PC-9 (cell line): ENCODE data around the gene EFTUD2. TPM values are rescaled to one million over a fixed set of nuclear protein-coding genes. Genes with fewer than 3 reads are reported as not detected.

Source experiments
- BruUV-seq: library from RNA; stranded (reverse); fragments of 400-500 nt; replicated peaks from 2 replicates; lab custom pipeline; 2021; lab: Mats Ljungman, UMichigan
- CTCF ChIA-PET: fragments of 300-600 bp; sonication (Branson Sonifier 250); formaldehyde crosslinking; loops from one replicate; lab custom pipeline; 2022; ENCODE audit warnings: antibody characterized with exemption; lab: Charles Lee
- POLR2A ChIA-PET: fragments of 300-600 bp; sonication (Branson Sonifier 250); formaldehyde crosslinking; loops from one replicate; lab custom pipeline; 2022; ENCODE audit warnings: antibody characterized with exemption; ENCODE audit not compliant: unreplicated experiment; lab: Charles Lee
- DNase-seq, 2 experiments: peaks; one replicate each; pipeline versions ENCODE4 v3.0.0 to v3.0.0-alpha.2; 2015 to 2022; ENCODE audit warnings: mixed read lengths in 1 of 2
- H2AFZ ChIP-seq: fragments of 200-600 bp; sonication (generic); 2 replicates; pipeline ENCODE4 v1.8.1; 2017; ENCODE audit warnings: antibody characterized with exemption
- H3F3A ChIP-seq: fragments of 200-600 bp; sonication (generic); 2 replicates; pipeline ENCODE4 v1.8.1; 2017; ENCODE audit warnings: antibody characterized with exemption, mild to moderate bottlenecking, low read depth; ENCODE audit not compliant: insufficient read depth
- H3K27ac ChIP-seq: fragments of 200-600 bp; sonication (generic); 2 replicates; pipeline ENCODE4 v1.6.1; 2016; ENCODE audit warnings: mixed run types
- H3K27me3 ChIP-seq: fragments of 200-600 bp; sonication (generic); 2 replicates; pipeline ENCODE4 v1.6.1; 2016; ENCODE audit warnings: low read depth, mixed run types; ENCODE audit not compliant: insufficient read depth
- H3K36me3 ChIP-seq: fragments of 200-600 bp; sonication (generic); 2 replicates; pipeline ENCODE4 v1.6.1; 2016; ENCODE audit warnings: low read depth, mixed run types
- H3K4me1 ChIP-seq: fragments of 200-600 bp; sonication (generic); replicated peaks from 2 replicates; pipeline ENCODE4 v1.6.1; 2016; ENCODE audit warnings: mixed run types; ENCODE audit not compliant: insufficient read depth
- H3K4me2 ChIP-seq: fragments of 200-600 bp; sonication (generic); 2 replicates; pipeline ENCODE4 v1.6.1; 2017; ENCODE audit warnings: mixed run types
- H3K4me3 ChIP-seq: fragments of 200-600 bp; sonication (generic); 2 replicates; pipeline ENCODE4 v1.6.1; 2016; ENCODE audit warnings: mixed run types
- H3K79me2 ChIP-seq: fragments of 200-600 bp; sonication (generic); 2 replicates; pipeline ENCODE4 v1.6.1; 2017; ENCODE audit warnings: low read depth, mixed run types
- H3K9me2 ChIP-seq: fragments of 200-600 bp; sonication (generic); 2 replicates; pipeline ENCODE4 v1.8.1; 2017; ENCODE audit warnings: mild to moderate bottlenecking; ENCODE audit not compliant: insufficient read depth
- H3K9me3 ChIP-seq: fragments of 200-600 bp; sonication (generic); 2 replicates; pipeline ENCODE4 v1.8.1; 2016; ENCODE audit warnings: low read depth; ENCODE audit not compliant: insufficient read depth
- H4K20me1 ChIP-seq: fragments of 200-600 bp; sonication (generic); 2 replicates; pipeline ENCODE4 v1.8.1; 2017; ENCODE audit not compliant: insufficient read depth
- CTCF ChIP-seq: fragments of 200-600 bp; sonication (generic); conservative IDR thresholded peaks from 2 replicates; pipeline ENCODE4 v1.6.1; 2017; ENCODE audit warnings: mixed run types, antibody characterized with exemption, mild to moderate bottlenecking, moderate library complexity
- EZH2 ChIP-seq: fragments of 200-600 bp; sonication (generic); IDR thresholded peaks from 2 replicates; pipeline ENCODE4 v1.8.0; 2017; ENCODE audit warnings: antibody characterized with exemption, low read depth
- intact Hi-C: fragments of 100-400 bp; cut with micrococcal nuclease; formaldehyde crosslinking; loops from one replicate; pipeline ENCODE4 v1.10.0; 2022; ENCODE audit not compliant: unreplicated experiment
- total RNA-seq: library from RNA; stranded (reverse); gene quantifications from 2 replicates; pipeline ENCODE4 v1.2.3, GENCODE V29; 2021

The EFTUD2 gene
- total RNA-seq, 1 experiment from 2014 or later, result 126 TPM

GRCh38 chr17:44903012-44903685, 3.9 kb upstream of the EFTUD2 start:
- no TSS peak for BruUV-seq
- intact Hi-C loops, result no loop called here
- Histone ChIP-seq H3K4me1 (peaks cover 50% of the 10 kb centered on the region), H3K79me2 (peaks cover 10% of the 10 kb centered on the region), H3K27me3 (no peaks in the 10 kb centered on the region), H3K9me2 (no peaks in the 10 kb centered on the region), H3K4me2 (no peak overlapping the region), H3F3A (peaks cover 43% of the 10 kb centered on the region), H3K36me3 (no peaks in the 10 kb centered on the region), H3K4me3 (no peak overlapping the region), H3K27ac (no peak overlapping the region), H3K9me3 (no peaks in the 10 kb centered on the region), H2AFZ (no peak overlapping the region), H4K20me1 (no peaks in the 10 kb centered on the region)
- TF ChIP-seq EZH2 (no peak), CTCF (no peak)
- POLR2A ChIA-PET, result interaction anchor here (0.5 kb wide), 1 partner anchor 36 kb away, joined by 5 read pairs; no protein-coding TSS in a partner anchor
- CTCF ChIA-PET, result interaction anchor here (0.7 kb wide), 1 partner anchor 81 kb away, joined by 5 read pairs; no protein-coding TSS in a partner anchor
- peak in 1 of 2 experiments; percentile 29 for DNase-seq

- peak in 1 of 2 experiments; percentile 19 for DNase-seq
- Histone ChIP-seq H3K27ac (peak overlapping the region; percentile 66), H3K36me3 (no peaks in the 10 kb centered on the region), H3K4me3 (no peak overlapping the region; the same call in 1 of the 2 replicates), H3K9me2 (no peaks in the 10 kb centered on the region), H3K9me3 (no peaks in the 10 kb centered on the region), H3F3A (peaks cover 43% of the 10 kb centered on the region), H3K4me1 (peaks cover 58% of the 10 kb centered on the region), H4K20me1 (no peaks in the 10 kb centered on the region), H2AFZ (no peak overlapping the region), H3K27me3 (no peaks in the 10 kb centered on the region), H3K4me2 (peak overlapping the region; percentile 88), H3K79me2 (peaks cover 19% of the 10 kb centered on the region)
- TF ChIP-seq EZH2 (no peak), CTCF (no peak)
- ChIA-PET CTCF (interaction anchor here (0.5 to 0.7 kb wide), 2 partner anchors 22 to 231 kb away, joined by 3 to 12 read pairs; no protein-coding TSS in a partner anchor), POLR2A (interaction anchor here (0.5 kb wide), 2 partner anchors 37 to 228 kb away, joined by 3 to 5 read pairs; no protein-coding TSS in a partner anchor)
- intact Hi-C loops, result no loop called here
- BruUV-seq, result no TSS peak
Observed at GRCh38 chr17:44902135-44902760, 3.0 kb upstream of the EFTUD2 start.

DNA sequence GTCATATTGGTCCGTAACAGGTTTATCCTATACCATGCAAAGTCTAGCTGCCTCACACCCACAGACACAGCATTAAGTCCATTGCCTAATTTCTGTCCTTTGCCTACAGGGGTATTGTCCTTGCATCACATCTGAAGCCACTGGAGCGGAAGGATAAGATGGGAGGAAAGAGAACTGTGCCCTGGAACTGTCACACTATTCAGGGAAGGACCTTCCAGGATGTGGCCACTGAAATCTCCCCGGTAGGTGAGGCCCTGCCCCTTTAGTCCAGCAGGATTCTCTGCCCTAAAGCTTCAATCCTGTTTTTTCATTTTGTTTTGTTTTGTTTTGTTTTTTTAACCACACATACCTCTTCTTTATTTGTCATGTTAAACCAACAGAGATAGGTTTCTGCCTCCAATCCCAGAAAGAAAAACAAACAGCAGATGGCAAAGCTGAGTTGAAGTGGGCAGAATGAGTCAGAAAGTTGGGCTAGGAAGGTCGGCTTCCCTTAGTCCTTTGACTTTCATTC, 2.2 kb upstream of the EFTUD2 start:
- Histone ChIP-seq H3K9me3 (no peaks in the 10 kb centered on the region), H3K4me3 (peak overlapping the region; percentile 17; the same call in 1 of the 2 replicates), H3K36me3 (no peaks in the 10 kb centered on the region), H3K4me2 (peak overlapping the region; percentile 88), H3F3A (peaks cover 43% of the 10 kb centered on the region), H3K4me1 (peaks cover 54% of the 10 kb centered on the region), H3K27me3 (no peaks in the 10 kb centered on the region), H4K20me1 (0 out of 2 replicates have a peak, but pooled peaks cover 5% of the 10 kb centered on the region), H2AFZ (no peak overlapping the region), H3K79me2 (peaks cover 27% of the 10 kb centered on the region), H3K27ac (peak overlapping the region; percentile 66), H3K9me2 (no peaks in the 10 kb centered on the region)
- intact Hi-C loops, result no loop called here
- ChIA-PET CTCF (no interaction called here), POLR2A (interaction anchor here (0.5 to 0.7 kb wide), 3 partner anchors 61 to 229 kb away, joined by 3 to 4 read pairs (median 3); no protein-coding TSS in a partner anchor)
- peak; percentile 44 to 87 for DNase-seq
- no TSS peak for BruUV-seq
- TF ChIP-seq CTCF, result no peak
- TF ChIP-seq EZH2, result no peak
